GM23338 (cell line): ENCODE results near the gene RGS7.

Source experiments
- CREB1 ChIP-seq: fragments of 250-450 bp; sonication (Bioruptor Pico); IDR thresholded peaks from 2 replicates; pipeline ENCODE4 v1.5.0; 2020; ENCODE audit warnings: low read depth, mild to moderate bottlenecking, moderate library complexity
- CTCF ChIP-seq, 2 experiments: fragments of 200-600 bp in 1 of 2; sonication (generic) in 1 of 2; conservative IDR thresholded peaks; 2 replicates each; pipeline versions ENCODE4 v1.5.1 to v1.6.1; 2016 to 2017; ENCODE audit warnings: antibody characterized with exemption in 2 of 2, low read depth in 2 of 2, mild to moderate bottlenecking in 2 of 2, moderate library complexity in 1 of 2
- EZH2 ChIP-seq: fragments of 200-600 bp; sonication (generic); IDR thresholded peaks from one replicate; pipeline ENCODE4 v1.8.0; 2017; ENCODE audit warnings: antibody characterized with exemption, mild to moderate bottlenecking, low read depth; ENCODE audit not compliant: unreplicated experiment
- EZH2phosphoT487 ChIP-seq: fragments of 200-600 bp; sonication (generic); IDR thresholded peaks from one replicate; pipeline ENCODE4 v1.8.1; 2018; ENCODE audit warnings: antibody characterized with exemption; ENCODE audit not compliant: unreplicated experiment
- NANOG ChIP-seq: IDR thresholded peaks from 2 replicates; pipeline ENCODE4 v1.6.1; 2016; ENCODE audit warnings: antibody characterized with exemption, borderline replicate concordance
- POLR2AphosphoS5 ChIP-seq: IDR thresholded peaks from 2 replicates; pipeline ENCODE4 v1.6.1; 2016; ENCODE audit warnings: antibody characterized with exemption, low read depth
- ZNF114 ChIP-seq: fragments of 250-450 bp; sonication (Bioruptor Pico); IDR thresholded peaks from 2 replicates; pipeline ENCODE4 v1.5.0; 2020; ENCODE audit warnings: mild to moderate bottlenecking, moderate library complexity
- TF ChIP-seq, protein P1 (sequence below): fragments of 250-450 bp; sonication (Bioruptor Pico); IDR thresholded peaks from 2 replicates; pipeline ENCODE4 v1.5.0; 2020; ENCODE audit warnings: mild to moderate bottlenecking, moderate library complexity
- TF ChIP-seq, protein P2 (sequence below): IDR thresholded peaks from 2 replicates; pipeline ENCODE4 v1.6.1; 2016; ENCODE audit warnings: antibody characterized with exemption
- TF ChIP-seq, protein P3 (sequence below): IDR thresholded peaks from one replicate; pipeline ENCODE4 v1.6.1; 2018; ENCODE audit warnings: antibody characterized with exemption; ENCODE audit not compliant: unreplicated experiment

DNA sequence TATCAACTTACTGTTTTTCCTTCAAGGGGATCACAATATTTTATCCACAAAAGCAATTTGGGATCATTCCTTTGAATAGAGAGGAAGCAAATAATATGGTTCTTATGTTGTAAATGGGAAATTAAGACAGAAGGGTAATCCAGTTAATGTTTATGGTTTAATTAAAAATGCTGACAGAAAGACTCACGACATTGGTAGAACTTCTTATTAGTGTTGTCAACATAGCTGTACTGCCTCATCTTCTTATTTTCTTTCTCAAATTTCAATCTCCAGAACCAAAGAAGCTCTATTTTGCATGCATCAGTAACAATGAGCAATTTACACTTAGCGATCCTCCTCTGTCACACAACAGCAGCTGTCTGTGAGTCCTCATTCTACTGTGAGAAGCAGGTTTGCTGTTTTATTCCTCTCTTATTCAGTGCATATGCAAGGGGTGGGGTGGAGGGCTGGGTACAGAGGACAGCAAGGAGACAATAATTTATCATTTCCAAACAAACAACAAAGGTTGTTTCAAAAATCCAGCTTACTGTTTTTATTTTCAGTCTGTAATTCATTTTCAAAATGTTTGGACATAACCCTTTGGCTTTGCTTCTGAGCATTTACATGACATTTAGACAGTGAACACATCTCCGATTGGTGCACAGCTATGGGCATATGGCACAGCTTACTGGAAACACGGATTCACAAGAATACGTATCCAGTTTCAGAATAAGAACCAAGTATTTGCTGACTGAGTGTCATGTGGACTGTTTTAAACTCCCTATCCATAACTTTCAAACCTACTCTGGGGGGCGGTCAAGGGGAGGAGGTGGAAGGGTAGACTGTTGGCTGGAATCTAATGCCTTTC is 335.9 kb downstream of the RGS7 start:
- peak in 1 of 2 experiments; percentile 13; a peak in 1 of 4 replicates for TF ChIP-seq CTCF (conservative IDR thresholded peaks at IDR 0.05; ENCODE audit: low read depth in 2 of 2)
- TF ChIP-seq POLR2AphosphoS5: no peak
- no peak for TF ChIP-seq NANOG
- TF ChIP-seq EZH2phosphoT487: no peak
- TF ChIP-seq, protein P1, sequence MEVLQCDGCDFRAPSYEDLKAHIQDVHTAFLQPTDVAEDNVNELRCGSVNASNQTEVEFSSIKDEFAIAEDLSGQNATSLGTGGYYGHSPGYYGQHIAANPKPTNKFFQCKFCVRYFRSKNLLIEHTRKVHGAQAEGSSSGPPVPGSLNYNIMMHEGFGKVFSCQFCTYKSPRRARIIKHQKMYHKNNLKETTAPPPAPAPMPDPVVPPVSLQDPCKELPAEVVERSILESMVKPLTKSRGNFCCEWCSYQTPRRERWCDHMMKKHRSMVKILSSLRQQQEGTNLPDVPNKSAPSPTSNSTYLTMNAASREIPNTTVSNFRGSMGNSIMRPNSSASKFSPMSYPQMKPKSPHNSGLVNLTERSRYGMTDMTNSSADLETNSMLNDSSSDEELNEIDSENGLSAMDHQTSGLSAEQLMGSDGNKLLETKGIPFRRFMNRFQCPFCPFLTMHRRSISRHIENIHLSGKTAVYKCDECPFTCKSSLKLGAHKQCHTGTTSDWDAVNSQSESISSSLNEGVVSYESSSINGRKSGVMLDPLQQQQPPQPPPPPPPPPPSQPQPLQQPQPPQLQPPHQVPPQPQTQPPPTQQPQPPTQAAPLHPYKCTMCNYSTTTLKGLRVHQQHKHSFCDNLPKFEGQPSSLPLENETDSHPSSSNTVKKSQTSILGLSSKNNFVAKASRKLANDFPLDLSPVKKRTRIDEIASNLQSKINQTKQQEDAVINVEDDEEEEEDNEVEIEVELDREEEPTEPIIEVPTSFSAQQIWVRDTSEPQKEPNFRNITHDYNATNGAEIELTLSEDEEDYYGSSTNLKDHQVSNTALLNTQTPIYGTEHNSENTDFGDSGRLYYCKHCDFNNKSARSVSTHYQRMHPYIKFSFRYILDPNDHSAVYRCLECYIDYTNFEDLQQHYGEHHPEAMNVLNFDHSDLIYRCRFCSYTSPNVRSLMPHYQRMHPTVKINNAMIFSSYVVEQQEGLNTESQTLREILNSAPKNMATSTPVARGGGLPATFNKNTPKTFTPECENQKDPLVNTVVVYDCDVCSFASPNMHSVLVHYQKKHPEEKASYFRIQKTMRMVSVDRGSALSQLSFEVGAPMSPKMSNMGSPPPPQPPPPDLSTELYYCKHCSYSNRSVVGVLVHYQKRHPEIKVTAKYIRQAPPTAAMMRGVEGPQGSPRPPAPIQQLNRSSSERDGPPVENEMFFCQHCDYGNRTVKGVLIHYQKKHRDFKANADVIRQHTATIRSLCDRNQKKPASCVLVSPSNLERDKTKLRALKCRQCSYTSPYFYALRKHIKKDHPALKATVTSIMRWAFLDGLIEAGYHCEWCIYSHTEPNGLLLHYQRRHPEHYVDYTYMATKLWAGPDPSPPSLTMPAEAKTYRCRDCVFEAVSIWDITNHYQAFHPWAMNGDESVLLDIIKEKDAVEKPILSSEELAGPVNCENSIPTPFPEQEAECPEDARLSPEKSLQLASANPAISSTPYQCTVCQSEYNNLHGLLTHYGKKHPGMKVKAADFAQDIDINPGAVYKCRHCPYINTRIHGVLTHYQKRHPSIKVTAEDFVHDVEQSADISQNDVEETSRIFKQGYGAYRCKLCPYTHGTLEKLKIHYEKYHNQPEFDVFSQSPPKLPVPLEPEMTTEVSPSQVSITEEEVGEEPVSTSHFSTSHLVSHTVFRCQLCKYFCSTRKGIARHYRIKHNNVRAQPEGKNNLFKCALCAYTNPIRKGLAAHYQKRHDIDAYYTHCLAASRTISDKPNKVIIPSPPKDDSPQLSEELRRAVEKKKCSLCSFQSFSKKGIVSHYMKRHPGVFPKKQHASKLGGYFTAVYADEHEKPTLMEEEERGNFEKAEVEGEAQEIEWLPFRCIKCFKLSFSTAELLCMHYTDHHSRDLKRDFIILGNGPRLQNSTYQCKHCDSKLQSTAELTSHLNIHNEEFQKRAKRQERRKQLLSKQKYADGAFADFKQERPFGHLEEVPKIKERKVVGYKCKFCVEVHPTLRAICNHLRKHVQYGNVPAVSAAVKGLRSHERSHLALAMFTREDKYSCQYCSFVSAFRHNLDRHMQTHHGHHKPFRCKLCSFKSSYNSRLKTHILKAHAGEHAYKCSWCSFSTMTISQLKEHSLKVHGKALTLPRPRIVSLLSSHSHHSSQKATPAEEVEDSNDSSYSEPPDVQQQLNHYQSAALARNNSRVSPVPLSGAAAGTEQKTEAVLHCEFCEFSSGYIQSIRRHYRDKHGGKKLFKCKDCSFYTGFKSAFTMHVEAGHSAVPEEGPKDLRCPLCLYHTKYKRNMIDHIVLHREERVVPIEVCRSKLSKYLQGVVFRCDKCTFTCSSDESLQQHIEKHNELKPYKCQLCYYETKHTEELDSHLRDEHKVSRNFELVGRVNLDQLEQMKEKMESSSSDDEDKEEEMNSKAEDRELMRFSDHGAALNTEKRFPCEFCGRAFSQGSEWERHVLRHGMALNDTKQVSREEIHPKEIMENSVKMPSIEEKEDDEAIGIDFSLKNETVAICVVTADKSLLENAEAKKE: no peak
- TF ChIP-seq, protein P2, sequence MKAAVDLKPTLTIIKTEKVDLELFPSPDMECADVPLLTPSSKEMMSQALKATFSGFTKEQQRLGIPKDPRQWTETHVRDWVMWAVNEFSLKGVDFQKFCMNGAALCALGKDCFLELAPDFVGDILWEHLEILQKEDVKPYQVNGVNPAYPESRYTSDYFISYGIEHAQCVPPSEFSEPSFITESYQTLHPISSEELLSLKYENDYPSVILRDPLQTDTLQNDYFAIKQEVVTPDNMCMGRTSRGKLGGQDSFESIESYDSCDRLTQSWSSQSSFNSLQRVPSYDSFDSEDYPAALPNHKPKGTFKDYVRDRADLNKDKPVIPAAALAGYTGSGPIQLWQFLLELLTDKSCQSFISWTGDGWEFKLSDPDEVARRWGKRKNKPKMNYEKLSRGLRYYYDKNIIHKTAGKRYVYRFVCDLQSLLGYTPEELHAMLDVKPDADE: no peak
- TF ChIP-seq ZNF114 (CRISPR knock-in tag): no peak
- TF ChIP-seq EZH2: no peak
- no peak for TF ChIP-seq CREB1
- TF ChIP-seq, protein P3, sequence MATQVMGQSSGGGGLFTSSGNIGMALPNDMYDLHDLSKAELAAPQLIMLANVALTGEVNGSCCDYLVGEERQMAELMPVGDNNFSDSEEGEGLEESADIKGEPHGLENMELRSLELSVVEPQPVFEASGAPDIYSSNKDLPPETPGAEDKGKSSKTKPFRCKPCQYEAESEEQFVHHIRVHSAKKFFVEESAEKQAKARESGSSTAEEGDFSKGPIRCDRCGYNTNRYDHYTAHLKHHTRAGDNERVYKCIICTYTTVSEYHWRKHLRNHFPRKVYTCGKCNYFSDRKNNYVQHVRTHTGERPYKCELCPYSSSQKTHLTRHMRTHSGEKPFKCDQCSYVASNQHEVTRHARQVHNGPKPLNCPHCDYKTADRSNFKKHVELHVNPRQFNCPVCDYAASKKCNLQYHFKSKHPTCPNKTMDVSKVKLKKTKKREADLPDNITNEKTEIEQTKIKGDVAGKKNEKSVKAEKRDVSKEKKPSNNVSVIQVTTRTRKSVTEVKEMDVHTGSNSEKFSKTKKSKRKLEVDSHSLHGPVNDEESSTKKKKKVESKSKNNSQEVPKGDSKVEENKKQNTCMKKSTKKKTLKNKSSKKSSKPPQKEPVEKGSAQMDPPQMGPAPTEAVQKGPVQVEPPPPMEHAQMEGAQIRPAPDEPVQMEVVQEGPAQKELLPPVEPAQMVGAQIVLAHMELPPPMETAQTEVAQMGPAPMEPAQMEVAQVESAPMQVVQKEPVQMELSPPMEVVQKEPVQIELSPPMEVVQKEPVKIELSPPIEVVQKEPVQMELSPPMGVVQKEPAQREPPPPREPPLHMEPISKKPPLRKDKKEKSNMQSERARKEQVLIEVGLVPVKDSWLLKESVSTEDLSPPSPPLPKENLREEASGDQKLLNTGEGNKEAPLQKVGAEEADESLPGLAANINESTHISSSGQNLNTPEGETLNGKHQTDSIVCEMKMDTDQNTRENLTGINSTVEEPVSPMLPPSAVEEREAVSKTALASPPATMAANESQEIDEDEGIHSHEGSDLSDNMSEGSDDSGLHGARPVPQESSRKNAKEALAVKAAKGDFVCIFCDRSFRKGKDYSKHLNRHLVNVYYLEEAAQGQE: no peak
